ENCODE data around the gene GOLGB1.

Gene GOLGB1

GRCh38 chr3:121749276-121750086, at the start of gene GOLGB1:
Gene GOLGB1, minus strand, starts transcription at chr3:121749741. Its CDS starts 18,770 bp downstream, at chr3:121730971.
- ChIA-PET CTCF (interaction anchor here (0.6 kb wide), 1 partner anchor 40 kb away, joined by 3 read pairs; no protein-coding TSS in a partner anchor), POLR2A (interaction anchor here (0.7 to 1.3 kb wide), 4 partner anchors 18 to 204 kb away, joined by 3 read pairs; partner anchors contain the start of genes EAF2, IQCB1 and POLQ)
- Histone ChIP-seq H3K36me3 (ENCODE audit: control insufficient read depth in 2 of 2, insufficient read depth in 1 of 2, low read length in 2 of 2) (peaks cover 0 to 11% of the 10 kb centered on the region in 2 experiments; a peak in 1 of 3 replicates), H3K4me1 (ENCODE audit: control insufficient read depth, insufficient read depth, low read length) (0 out of 2 replicates have a peak, but pooled peaks cover 2% of the 10 kb centered on the region), H3K27ac (ENCODE audit: extremely low read depth, low read depth, low read length) (peak within 1 kb of the TSS; percentile 64), H3K9me3 (ENCODE audit: control insufficient read depth, insufficient read depth, low read depth, low read length) (no peaks in the 10 kb centered on the region), H3K4me3 (ENCODE audit: low read depth, low read length) (peak within 1 kb of the TSS; percentile 98)
- TF ChIP-seq ZNF350 (tag by site-specific recombination; IDR thresholded peaks at IDR 0.05) (peak; percentile 98), ZBTB20 (tag by site-specific recombination; IDR thresholded peaks at IDR 0.05) (peak; percentile 71; the same call in 1 of the 2 replicates), ZNF10 (tag by site-specific recombination; IDR thresholded peaks at IDR 0.05) (peak; percentile 90), ZBTB48 (tag by site-specific recombination; IDR thresholded peaks at IDR 0.05) (0 out of 2 replicates have a peak, but pooled peaks have one; percentile 7), ZFP37 (tag by site-specific recombination; IDR thresholded peaks at IDR 0.05) (0 out of 2 replicates have a peak, but pooled peaks have one; percentile 39), ZNF391 (tag by site-specific recombination; IDR thresholded peaks at IDR 0.05; ENCODE audit: borderline replicate concordance, low read depth) (peak; percentile 70; the same call in 1 of the 2 replicates), ZNF112 (tag by site-specific recombination; IDR thresholded peaks at IDR 0.05) (no peak), ZFHX2 (tag by site-specific recombination; conservative IDR thresholded peaks at IDR 0.05) (peak; percentile 42; the same call in 1 of the 2 replicates), SP2 (tag by site-specific recombination; IDR thresholded peaks at IDR 0.05) (peak; percentile 97), KLF9 (tag by site-specific recombination; IDR thresholded peaks at IDR 0.05; ENCODE audit: low read depth) (0 out of 2 replicates have a peak, but pooled peaks have one; percentile 39), BCL6B (tag by site-specific recombination; IDR thresholded peaks at IDR 0.05) (no peak), ZNF2 (tag by site-specific recombination; IDR thresholded peaks at IDR 0.05) (peak; percentile 33; the same call in 1 of the 2 replicates), ZNF76 (tag by site-specific recombination; IDR thresholded peaks at IDR 0.05; ENCODE audit: borderline replicate concordance, low read depth) (peak; percentile 64; the same call in 1 of the 2 replicates), ZNF132 (tag by site-specific recombination; IDR thresholded peaks at IDR 0.05; ENCODE audit: borderline replicate concordance) (no peak), ZNF37A (tag by site-specific recombination; IDR thresholded peaks at IDR 0.05) (no peak), REPIN1 (tag by site-specific recombination; IDR thresholded peaks at IDR 0.05; ENCODE audit: low read depth) (0 out of 2 replicates have a peak, but pooled peaks have one; percentile 47), KLF16 (tag by site-specific recombination; IDR thresholded peaks at IDR 0.05) (peak; percentile 80), ZNF16 (tag by site-specific recombination; IDR thresholded peaks at IDR 0.05; ENCODE audit: low read depth) (no peak), TRIM28 (IDR thresholded peaks at IDR 0.05; ENCODE audit: borderline replicate concordance, low read length) (peak; percentile 18; the same call in 1 of the 2 replicates), ZNF335 (tag by site-specific recombination; conservative IDR thresholded peaks at IDR 0.05) (peak; percentile 67), ZSCAN30 (tag by site-specific recombination; IDR thresholded peaks at IDR 0.05) (0 out of 2 replicates have a peak, but pooled peaks have one; percentile 37), GLIS1 (tag by site-specific recombination; IDR thresholded peaks at IDR 0.05) (peak; percentile 85), ZXDB (tag by site-specific recombination; IDR thresholded peaks at IDR 0.05) (peak; percentile 42)
- TF ChIP-seq, protein P1, sequence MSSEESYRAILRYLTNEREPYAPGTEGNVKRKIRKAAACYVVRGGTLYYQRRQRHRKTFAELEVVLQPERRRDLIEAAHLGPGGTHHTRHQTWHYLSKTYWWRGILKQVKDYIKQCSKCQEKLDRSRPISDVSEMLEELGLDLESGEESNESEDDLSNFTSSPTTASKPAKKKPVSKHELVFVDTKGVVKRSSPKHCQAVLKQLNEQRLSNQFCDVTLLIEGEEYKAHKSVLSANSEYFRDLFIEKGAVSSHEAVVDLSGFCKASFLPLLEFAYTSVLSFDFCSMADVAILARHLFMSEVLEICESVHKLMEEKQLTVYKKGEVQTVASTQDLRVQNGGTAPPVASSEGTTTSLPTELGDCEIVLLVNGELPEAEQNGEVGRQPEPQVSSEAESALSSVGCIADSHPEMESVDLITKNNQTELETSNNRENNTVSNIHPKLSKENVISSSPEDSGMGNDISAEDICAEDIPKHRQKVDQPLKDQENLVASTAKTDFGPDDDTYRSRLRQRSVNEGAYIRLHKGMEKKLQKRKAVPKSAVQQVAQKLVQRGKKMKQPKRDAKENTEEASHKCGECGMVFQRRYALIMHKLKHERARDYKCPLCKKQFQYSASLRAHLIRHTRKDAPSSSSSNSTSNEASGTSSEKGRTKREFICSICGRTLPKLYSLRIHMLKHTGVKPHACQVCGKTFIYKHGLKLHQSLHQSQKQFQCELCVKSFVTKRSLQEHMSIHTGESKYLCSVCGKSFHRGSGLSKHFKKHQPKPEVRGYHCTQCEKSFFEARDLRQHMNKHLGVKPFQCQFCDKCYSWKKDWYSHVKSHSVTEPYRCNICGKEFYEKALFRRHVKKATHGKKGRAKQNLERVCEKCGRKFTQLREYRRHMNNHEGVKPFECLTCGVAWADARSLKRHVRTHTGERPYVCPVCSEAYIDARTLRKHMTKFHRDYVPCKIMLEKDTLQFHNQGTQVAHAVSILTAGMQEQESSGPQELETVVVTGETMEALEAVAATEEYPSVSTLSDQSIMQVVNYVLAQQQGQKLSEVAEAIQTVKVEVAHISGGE (tag by site-specific recombination; conservative IDR thresholded peaks at IDR 0.05; ENCODE audit: low read depth), result peak; percentile 82
- TF ChIP-seq, protein P2, sequence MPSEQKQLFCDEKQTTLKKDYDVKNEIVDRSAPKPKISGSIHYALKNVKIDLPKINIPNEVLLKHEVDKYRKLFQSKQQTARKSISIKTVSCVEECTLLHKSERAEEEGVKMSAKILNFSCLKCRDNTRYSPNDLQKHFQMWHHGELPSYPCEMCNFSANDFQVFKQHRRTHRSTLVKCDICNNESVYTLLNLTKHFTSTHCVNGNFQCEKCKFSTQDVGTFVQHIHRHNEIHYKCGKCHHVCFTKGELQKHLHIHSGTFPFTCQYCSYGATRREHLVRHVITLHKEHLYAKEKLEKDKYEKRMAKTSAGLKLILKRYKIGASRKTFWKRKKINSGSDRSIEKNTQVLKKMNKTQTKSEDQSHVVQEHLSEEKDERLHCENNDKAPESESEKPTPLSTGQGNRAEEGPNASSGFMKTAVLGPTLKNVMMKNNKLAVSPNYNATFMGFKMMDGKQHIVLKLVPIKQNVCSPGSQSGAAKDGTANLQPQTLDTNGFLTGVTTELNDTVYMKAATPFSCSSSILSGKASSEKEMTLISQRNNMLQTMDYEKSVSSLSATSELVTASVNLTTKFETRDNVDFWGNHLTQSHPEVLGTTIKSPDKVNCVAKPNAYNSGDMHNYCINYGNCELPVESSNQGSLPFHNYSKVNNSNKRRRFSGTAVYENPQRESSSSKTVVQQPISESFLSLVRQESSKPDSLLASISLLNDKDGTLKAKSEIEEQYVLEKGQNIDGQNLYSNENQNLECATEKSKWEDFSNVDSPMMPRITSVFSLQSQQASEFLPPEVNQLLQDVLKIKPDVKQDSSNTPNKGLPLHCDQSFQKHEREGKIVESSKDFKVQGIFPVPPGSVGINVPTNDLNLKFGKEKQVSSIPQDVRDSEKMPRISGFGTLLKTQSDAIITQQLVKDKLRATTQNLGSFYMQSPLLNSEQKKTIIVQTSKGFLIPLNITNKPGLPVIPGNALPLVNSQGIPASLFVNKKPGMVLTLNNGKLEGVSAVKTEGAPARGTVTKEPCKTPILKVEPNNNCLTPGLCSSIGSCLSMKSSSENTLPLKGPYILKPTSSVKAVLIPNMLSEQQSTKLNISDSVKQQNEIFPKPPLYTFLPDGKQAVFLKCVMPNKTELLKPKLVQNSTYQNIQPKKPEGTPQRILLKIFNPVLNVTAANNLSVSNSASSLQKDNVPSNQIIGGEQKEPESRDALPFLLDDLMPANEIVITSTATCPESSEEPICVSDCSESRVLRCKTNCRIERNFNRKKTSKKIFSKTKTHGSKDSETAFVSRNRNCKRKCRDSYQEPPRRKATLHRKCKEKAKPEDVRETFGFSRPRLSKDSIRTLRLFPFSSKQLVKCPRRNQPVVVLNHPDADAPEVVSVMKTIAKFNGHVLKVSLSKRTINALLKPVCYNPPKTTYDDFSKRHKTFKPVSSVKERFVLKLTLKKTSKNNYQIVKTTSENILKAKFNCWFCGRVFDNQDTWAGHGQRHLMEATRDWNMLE (tag by site-specific recombination; conservative IDR thresholded peaks at IDR 0.05; ENCODE audit: low read depth), result peak; percentile 99
- TF ChIP-seq, protein P3, sequence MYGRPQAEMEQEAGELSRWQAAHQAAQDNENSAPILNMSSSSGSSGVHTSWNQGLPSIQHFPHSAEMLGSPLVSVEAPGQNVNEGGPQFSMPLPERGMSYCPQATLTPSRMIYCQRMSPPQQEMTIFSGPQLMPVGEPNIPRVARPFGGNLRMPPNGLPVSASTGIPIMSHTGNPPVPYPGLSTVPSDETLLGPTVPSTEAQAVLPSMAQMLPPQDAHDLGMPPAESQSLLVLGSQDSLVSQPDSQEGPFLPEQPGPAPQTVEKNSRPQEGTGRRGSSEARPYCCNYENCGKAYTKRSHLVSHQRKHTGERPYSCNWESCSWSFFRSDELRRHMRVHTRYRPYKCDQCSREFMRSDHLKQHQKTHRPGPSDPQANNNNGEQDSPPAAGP (tag by site-specific recombination; IDR thresholded peaks at IDR 0.05), result peak; percentile 52; the same call in 1 of the 2 replicates

Measured in HEK293 (cell line).